GM21515 (cell line): ENCODE results near the gene SLC4A8.

Source experiments
- ATAC-seq: cut with Tn5 transposase; IDR thresholded peaks from one replicate; pipeline ENCODE4 v1.9.1; 2021; ENCODE audit not compliant: unreplicated experiment

SLC4A8 gene

DNA sequence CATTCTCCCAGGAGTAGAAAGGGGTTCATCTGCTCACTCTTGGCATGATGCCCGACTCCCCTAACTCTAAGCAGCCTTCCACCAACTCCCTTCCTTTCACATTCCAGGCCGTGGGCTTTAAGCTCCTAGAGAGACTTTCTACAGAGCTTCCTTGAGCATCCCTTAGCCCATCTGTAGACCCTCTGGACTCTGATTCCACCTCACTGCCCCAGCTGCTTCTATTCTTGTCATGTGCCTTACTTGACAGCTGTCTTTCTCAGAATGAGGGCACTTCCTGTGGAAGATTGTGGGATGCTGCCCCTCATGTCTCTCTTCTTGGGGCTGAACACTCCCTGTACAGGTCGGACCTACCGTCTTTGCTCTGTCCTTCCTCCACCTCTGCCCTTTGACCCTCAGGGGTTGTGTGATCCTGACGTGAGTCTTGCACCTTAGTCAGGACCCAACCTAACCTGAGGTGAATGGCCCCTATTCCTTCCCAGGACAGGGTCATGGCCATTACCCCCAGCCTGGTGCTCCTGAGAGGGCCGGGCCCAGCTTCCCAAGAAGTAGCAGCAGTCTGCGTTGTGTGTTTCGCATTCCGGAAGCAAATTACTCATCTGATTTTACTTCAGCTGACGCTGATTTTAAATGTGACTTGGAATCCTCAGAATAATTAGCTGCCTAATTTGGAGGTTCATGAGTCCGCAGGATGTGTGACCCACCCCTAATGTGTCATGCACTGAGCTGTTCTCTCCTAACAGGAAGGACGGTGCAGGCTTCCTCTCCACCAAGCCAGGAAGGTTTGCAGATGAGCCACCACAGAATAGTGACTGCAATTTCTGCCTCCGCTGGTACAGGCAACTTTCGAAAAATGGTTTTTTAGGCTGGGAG, 30.7 kb upstream of the SLC4A8 start:
- no peak for ATAC-seq

DNA sequence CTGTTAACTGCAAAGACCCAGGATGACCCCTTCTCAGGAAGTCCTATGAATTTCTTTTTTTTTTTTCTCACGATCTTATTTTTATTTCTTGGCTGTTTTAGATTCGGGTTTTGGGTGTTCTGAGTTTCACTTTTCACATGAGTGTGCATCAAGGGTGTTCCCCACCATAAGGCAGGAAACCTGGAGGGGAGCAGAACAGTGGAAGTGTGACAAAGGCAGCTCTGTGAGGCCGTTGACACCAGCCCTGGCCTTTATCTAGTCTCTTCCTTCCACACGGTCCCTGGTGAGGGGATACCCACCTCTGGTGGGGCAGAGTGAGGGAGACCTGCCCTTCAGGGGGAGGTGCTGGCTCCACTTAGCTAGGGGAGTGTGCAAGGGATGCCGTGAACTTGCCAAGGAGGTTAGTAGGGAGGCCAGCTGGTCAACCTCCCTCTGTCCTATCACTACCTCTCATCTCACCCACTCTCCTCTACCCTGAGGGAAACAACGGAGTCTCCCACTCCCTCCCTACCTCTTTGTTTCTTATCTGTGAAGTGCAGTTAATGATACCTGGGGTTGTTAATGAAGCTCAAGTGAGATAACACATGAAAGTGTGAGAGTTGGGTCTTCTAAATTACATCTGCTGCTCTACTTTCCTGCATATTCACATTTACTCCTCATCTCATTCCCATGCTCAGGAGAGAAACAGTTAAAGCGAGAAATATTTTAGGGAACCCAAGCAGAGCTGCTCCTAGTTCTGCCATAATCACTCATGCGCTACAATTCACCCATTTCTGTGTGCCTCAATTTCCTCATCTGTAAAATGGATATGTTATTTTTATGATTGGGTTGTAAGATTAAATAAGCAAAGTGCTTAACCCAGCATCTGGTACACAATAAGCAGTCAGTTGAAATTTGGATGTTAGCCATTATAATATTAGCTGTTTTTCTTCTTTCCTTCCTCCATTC, 29.1 kb upstream of the SLC4A8 start:
- peak; percentile 31 for ATAC-seq

DNA sequence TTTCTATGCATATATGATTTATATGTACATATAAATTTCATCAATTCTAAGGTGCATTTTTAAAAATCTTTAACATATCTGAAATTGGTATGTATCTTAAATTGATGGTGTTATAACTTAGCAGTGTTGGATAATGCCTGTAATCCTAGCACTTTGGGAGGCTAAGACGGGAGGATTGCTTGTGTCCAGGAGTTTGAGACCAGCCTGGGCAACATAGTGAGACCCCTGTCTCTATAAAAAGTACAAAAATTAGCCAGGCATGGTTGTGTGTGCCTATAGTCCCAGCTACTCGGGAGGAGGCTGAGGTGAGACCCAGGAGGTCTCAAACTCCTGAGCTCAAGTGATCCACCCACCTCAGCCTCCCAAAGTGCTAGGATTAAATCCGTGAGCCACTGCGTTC, 27.0 kb upstream of the SLC4A8 start:
- no peak for ATAC-seq

DNA sequence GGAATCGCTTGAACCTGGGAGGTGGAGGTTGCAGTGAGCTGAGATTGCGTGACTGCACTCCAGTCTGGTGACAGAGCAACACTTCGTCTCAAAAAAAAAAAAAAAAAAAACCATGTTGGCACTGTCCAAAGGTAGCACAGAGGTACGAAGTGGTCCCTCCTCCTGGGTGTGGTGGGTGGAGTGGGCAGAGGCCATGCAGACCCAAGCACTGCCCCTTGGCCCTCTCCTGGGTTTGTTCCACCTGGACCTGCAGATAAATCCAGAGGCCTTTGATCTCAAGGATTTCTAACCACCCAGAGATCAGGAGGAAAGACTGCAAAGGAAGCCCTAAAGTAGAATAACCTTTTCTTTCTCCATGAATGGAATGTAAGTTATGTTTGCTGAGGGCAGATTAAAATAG, 24.7 kb upstream of the SLC4A8 start:
- ATAC-seq, result no peak

DNA sequence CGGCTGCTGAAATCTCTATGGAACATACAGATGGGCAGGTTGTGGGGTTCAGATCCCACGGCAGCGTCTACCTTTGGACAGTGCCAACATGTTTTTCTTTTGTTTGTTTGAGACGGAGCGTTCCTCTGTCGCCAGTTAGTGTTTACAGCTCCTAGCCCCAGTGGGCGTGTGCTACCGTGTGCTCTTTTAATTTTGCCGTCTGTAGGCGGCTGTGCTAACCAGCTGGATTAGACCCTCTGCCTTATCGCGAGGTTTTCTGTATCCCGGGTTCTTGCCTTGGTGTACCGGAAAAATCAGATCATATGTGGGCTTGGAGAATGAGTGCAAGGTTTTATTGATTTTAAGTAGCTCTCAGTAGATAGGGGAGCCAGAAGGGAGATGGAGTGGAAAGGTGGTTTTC, 23.6 kb upstream of the SLC4A8 start:
- no peak for ATAC-seq

DNA sequence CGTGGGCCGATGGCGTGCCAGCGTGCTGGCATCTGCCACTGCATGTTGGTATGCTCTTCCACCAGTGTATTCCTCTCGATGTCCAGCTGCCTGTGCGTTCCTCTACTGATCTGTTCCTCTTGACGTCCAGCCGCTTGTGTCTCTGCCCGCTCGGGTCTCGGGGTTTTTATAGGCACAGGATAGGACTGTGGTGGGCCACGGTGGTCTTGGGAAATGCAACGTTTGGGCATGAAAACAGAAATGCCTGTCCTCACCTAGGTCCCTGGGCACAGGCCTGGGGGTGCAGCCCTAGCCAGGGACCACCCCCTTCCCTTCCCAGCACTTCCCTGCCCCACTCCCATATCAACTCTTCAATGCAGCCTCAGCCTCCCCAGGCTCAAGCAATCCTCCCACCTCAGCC, 23.1 kb upstream of the SLC4A8 start:
- no peak for ATAC-seq

DNA sequence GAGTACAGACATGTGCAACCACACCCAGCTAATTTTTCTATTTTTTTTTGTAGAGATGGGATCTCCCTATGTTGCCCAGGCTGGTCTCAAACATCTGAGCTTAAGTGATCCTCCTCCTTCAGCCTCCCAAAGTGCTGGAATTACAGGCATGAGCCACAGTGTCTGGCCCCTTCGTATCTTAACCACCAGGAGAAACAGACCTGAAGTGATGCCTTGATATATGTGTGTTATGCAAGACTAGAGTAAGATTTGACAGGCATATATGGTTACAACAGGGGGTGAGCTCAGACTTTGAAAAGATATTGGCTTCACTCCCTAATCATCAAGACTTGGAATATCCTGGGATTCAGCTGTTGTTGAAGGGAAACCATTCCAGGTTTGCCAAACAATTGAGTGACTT, 22.7 kb upstream of the SLC4A8 start:
- ATAC-seq, result no peak

DNA sequence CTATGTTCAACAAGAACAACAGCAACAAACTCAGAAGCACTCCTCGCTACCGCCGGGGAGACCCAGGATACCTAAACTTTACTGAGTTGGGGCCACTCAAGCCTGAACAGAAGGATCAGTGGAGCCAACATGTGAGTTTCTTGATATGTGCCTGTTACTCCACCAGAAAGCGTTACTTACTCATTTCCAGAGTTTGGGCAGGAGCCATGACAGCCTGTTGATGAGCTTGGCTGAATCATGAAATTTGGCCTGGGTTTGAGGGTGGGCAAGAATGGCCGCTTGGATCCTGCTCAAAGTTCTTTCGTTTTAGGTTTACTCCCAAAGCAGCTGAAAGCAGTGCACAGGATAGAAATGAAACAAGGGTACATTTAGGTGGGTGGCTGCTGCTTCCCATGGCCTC, 21.5 kb upstream of the SLC4A8 start:
- no peak for ATAC-seq

DNA sequence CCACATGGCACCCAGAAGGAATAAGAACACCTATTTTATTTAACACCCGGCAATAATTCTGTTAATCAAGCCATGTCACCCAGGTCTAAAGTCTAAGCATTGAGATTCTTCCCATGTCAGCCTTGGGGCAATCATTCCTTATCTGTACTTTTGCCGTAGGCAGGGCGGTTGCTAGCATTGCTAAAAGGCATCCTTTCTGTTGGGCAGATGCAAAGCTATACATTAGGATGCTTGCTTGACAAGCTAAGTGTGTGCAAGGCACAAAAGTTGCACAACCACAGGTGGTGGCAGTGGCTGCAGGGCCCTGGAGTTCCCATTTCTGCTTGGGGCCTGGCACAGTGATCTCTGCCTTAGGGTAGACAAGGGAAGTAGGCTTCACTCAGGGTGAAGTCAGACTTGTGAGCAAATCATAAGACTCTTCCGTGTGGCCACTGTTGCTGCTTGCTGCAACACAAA, 20.9 kb upstream of the SLC4A8 start:
- no peak for ATAC-seq

DNA sequence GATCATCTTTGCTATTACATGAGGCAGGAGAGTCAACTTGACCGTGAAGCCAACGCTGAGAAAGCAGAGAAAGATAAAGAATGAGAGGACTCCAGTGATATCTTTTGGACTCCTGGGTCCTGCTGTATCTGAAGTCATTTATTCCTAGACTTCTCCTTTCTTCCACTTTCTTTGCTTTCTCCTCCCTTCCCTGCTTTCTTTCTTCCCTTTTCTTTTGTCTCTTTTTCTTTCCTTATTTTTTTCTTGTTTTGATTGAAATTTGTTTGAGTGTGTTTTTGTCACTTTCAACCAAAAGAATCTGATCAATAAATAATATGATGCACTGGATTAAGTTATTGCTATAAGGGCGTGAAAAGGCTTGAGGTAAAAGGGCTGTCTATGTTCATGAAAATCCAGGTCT, 20.0 kb upstream of the SLC4A8 start:
- no peak for ATAC-seq

DNA sequence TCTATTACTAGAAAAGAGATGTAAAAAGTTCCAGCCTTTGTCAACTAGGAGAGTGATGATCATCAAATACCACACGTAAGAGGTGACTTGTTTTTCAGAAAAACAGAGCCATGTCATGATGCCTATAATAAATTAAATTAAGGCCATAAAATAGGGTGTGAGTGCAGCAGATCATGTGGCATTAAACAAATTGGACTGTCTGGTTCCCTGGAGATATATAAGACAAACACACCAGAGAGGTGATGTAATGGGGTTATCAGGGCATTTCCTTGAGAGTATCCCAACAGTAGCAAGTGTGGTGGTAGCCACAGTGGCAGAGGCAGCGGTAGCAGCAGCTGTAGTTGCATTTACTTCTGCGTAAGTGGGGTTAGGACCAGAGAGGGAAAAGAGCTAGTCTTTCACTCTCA, 18.8 kb upstream of the SLC4A8 start:
- ATAC-seq, result no peak

DNA sequence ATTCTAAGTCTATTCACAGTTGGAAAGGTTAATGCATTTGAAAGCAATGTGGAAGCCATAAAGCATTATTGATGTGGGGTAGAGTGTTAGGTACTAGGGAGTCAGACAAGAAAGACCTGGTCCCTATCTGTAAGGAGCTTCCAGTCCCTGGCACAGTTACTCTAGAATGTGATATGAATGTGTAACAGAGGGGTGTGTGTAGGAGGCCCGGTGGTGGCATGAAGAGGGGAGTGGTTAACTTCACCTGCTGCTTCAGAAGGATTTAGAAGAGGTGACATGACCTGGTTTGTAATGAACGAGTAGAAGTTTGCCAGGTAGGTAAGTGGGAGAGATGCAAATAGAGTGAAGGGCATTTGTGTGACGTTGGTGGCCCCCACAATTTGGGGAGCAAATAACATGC, 18.3 kb upstream of the SLC4A8 start:
- ATAC-seq, result no peak

DNA sequence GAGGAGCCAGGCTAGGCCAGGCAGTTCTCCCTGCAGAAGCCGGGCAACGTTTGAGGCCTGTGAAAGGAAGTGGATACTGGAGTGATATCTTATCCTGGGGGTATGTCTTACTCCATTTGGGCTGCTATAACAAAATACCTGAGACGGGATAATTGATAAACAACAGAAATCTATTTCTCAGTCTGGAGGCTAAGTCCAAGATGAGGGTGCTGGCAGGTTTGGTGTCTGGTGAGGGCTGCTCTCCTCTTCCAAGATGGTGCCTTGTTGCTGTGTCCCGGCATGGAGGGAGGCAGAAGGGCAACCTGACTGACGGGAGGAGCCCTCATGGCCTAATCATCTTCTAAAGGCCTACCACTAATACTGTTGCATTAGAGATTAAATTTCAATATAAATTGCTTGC, 17.8 kb upstream of the SLC4A8 start:
- ATAC-seq, result no peak

DNA sequence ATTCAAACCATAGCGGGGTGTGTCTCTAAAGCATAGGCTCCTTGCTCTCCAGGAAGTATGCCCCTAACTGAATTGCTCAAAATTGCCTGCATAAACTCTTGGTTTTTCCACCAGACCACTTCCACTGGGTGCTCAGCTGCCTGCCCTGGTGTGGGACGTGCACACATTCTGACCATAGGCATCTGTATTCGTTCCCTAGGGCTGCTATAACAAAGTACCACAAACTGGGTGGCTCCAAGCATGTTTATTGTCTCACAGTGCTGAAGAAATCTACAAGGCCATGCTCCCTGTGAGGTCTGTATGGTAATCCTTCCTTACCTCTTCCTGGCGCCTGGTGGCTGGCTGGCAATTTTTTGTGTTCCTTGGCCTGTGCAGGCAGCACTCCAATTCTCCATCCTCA, 17.0 kb upstream of the SLC4A8 start:
- no peak for ATAC-seq

DNA sequence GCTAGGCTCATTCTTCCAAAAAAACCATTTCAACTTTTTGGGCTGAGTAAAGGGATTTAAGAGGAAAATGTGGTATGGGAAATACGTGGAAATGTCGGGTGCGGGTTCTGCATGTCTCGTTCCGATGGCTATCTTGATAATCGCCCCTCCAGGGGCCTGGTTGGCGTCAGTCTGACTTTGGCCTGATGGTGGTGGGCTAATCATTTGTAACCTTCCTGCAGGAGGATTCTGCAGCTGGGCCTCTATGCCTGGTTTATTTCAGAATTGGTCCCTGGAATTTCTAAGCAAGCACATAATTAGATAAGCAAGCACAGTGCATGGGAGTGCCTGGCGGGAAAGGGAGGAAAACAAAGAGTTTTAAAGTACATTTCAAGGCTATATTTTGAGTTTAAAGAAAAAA, 14.8 kb upstream of the SLC4A8 start:
- ATAC-seq, result no peak

DNA sequence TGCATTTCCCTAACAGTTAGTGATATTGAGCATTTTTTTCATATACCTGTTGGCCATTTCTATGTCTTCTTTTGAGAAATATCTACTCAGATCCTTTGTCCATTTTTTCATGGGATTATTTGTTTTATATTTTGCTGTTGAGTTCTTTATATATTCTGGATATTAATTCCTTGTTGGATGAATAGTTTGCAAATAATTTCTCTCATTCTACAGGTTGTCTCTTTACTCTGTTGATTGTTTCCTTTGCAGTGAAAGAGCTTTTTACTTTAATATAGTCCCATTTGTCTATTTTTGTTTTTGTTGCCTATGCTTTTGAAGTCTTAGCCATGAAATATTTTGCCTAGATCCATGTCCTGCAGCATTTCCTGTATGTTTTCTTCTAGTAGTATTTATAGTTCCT, 11.5 kb upstream of the SLC4A8 start:
- no peak for ATAC-seq

DNA sequence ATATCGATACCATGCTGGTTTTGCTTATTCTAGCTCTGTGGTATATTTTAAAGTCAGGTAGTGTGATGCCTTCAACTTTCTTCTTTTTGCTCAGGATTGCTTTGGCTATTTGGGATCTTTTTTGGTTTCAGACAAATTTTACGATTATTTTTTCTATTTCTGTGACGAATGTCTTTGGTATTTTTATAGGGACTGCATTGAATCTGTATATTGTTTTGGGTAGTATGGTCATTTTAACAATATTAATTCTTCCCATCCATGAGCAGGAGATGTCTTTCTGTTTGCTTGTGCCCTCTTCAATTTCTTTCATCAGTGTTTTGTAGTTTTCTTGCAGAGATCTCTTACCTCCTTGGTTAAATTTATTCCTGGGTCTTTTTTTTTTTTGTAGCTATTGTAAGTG, 10.8 kb upstream of the SLC4A8 start:
- no peak for ATAC-seq

DNA sequence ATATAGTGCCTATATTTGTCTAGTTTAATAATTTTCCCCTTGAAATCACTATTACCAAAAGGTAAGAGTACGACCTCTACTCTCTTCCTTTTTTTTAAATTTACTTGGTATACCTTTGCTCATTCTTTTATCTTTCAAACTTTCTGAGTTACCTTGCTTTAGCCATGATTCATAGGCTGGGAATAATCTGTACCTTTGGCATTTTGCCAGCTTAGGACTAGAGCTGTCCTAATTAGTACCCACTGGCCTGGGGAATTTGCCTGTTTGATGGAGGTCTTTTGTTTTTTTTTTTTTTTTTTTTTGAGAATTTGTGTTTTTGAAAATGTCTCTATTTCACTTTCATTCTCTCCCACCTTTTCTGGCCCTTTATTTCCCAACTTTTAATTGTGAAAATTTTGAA, 8.7 kb upstream of the SLC4A8 start:
- ATAC-seq, result no peak

DNA sequence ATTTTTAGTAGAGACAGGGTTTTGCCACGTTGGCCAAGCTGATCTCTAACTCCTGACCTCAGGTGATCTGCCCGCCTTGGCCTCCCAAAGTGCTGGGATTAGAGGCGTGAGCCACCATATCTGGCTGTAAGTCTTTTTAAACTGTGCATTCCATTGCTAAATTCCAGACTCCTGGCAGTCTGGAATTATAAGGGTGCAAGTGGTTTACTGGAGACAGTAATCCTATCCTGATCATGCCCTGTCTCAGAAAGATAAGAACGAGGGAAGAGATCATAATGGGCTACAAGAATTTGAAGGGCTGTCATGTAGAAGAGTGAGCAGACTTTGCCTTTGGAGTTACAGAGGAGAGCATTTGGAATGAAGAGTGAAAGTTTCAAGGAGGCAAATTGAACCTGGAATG, 6.8 kb upstream of the SLC4A8 start:
- no peak for ATAC-seq

DNA sequence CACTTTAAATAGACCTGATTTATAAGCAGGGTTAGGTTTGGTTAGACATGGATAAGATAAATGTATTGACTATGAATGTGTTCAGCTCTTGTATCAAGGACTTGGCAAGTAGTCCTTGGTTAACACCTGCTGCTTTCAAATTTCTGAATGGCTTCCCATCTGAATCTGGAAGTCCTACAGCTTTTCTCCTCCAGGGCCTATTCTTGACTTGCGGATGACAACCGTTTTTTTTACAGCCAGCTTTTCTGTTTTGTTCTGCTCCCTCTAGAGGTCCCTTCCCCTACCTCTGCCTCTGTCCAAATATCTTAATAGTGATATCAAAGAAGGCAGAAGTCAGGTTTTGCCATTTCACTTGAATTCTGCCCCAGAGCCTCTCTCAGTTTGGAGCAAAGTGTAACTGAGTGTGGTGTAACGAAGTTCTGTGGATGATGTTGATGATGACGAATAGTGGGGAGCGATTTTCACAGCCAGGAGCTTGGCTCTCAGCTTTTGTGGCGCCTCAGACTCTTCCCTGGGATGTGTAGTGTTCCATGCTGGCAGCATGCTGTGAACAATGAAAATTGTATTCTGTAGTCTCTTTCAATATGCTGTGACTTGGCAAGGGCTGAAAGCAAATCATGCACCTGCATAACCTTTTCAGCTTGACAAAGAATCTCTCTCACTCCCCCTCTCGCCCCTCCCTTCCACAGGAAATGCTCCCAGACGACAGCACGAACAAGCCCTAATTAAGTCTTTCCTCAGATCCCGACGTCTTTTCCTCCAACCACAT, 5.0 kb upstream of the SLC4A8 start:
- ATAC-seq, result no peak

DNA sequence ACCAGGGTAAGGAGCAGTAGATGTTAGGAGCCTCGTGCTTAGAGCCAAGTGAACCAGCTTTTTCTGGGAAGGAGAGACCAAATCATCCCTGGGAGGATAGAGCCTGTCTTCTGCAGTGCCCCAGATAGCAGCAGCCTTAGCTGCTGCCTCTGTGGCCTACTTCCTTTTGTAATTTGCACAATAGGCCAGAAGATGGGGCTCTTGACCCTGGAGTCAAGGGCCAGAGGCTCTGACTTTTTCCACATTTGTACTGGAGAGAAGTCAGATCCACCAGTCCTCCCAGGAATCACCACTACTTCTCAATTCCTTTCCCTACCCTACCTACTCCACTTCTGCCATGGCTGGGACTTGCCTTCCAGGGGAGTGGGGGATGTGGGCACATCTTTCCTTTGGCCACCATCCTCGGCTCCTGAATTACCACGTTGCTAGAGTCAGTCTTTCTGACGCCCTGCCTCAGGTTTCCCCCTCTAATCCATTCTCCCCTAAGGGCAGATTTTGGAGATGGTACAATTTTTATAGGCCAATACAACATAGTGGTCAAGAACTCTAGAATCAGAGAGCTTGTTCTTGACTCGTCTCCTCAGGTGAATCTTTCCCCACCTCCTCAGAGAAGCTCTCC, 3.3 kb upstream of the SLC4A8 start:
- ATAC-seq, result no peak
